ENCODE data around the gene THRB.

DNA sequence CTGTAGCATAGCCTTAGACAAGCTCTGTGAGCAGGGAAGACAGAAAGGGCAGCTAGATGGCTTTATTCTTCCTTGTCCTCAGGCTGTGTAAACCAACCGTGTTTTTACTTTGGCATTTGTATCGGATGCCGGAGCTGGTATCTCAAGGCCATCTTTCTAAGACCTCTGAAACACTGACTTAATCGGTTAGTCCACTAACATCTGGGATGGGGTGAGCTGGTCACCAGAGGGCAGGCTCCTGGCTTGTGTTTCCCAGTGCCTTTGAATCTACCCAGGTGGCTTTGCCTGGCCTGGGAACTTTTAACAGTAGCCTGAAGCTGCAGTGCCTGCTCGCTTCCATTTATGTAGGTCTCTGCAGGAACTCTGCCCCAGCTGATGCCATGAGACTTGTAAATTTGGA, 296.8 kb downstream of the THRB start:
- no peak for TF ChIP-seq YY1 (IDR thresholded peaks at IDR 0.05; ENCODE audit: insufficient read depth, insufficient read length)
- no peak for TF ChIP-seq SUZ12 (IDR thresholded peaks at IDR 0.05; ENCODE audit: extremely low read depth, insufficient read depth, insufficient read length)
- no peak for TF ChIP-seq ZNF274 (IDR thresholded peaks at IDR 0.05; ENCODE audit: low read depth, low read length)

All from NT2/D1 (cell line).